ENCODE results near the gene PTPRM. TPM values are rescaled to one million over a fixed set of nuclear protein-coding genes. Genes with fewer than 3 reads are reported as not detected.
"Not testable (repeated sequence)": the region's sequence is repeated elsewhere in the genome, so short reads cannot be mapped to it uniquely, and the experiment has no call there.

The PTPRM gene
- total and polyA plus RNA-seq, 9 donors: 61.7 to 91.5 (median 66.4) TPM

- Histone ChIP-seq H3K36me3 (ENCODE audit: control insufficient read depth, insufficient read depth, low read length) (no peaks in the 10 kb centered on the region), H3K4me3 (ENCODE audit: low read length) (no peak overlapping the region), H3K4me1 (ENCODE audit: control insufficient read depth, insufficient read depth, low read length) (peaks cover 3% of the 10 kb centered on the region), H3K9me3 (replicated peaks; ENCODE audit: control insufficient read depth, low read depth, low read length) (no peaks in the 10 kb centered on the region), H3K27me3 (ENCODE audit: control insufficient read depth, insufficient read depth, low read length) (no peaks in the 10 kb centered on the region), H3K27ac (ENCODE audit: low read length) (no peak overlapping the region)
- DNase-seq: no peak
- no CpG with 5 or more reads among the region's 4 CpGs for WGBS (ENCODE audit: insufficient coverage)
Observed at GRCh38 chr18:7730682-7731081, 163.6 kb downstream of the PTPRM start.

GRCh38 chr18:7733642-7734041 is 166.5 kb downstream of the PTPRM start:
- Histone ChIP-seq H3K27ac (ENCODE audit: low read length) (no peak overlapping the region), H3K4me3 (ENCODE audit: low read length) (no peak overlapping the region), H3K9me3 (replicated peaks; ENCODE audit: control insufficient read depth, low read depth, low read length) (no peaks in the 10 kb centered on the region), H3K36me3 (ENCODE audit: control insufficient read depth, insufficient read depth, low read length) (no peaks in the 10 kb centered on the region), H3K4me1 (ENCODE audit: control insufficient read depth, insufficient read depth, low read length) (no peaks in the 10 kb centered on the region), H3K27me3 (ENCODE audit: control insufficient read depth, insufficient read depth, low read length) (no peaks in the 10 kb centered on the region)
- no peak for DNase-seq
- no CpG with 5 or more reads among the region's 1 CpG for WGBS (ENCODE audit: insufficient coverage)

DNA sequence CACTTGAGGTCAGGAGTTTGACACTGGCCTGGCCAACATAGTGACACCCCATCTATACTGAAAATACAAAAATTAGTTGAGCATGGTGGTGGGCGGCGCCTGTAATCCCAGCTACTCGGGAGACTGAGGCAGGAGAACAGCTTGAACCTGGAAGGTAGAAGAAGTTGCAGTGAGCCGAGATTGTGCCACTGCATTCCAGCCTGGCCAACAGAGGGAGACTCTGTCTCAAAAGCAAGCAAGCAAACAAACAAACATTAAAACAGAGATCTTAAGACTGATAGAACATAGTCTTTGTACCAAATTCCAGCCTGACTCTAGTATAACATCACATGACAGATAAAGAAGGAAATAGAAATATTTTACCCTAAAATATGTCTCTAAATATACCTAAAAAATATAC is 168.1 kb downstream of the PTPRM start:
- 83% methylated on average over 3 of the region's 4 CpGs for WGBS (ENCODE audit: insufficient coverage)

GRCh38 chr18:7735626-7736175 is 168.6 kb downstream of the PTPRM start:
- Histone ChIP-seq H3K4me1 (ENCODE audit: control insufficient read depth, insufficient read depth, low read length) (no peaks in the 10 kb centered on the region), H3K27ac (ENCODE audit: low read length) (no peak overlapping the region)
- WGBS (ENCODE audit: insufficient coverage): no CpG with 5 or more reads among the region's 2 CpGs

More for the DNA sequence above, 168.1 kb downstream of the PTPRM start:
- no peak overlapping the region for H3K27ac ChIP-seq (ENCODE audit: low read length)
- no peaks in the 10 kb centered on the region for H3K36me3 ChIP-seq (ENCODE audit: control insufficient read depth, insufficient read depth, low read length)
- DNase-seq: no peak
- no peaks in the 10 kb centered on the region for H3K4me1 ChIP-seq (ENCODE audit: control insufficient read depth, insufficient read depth, low read length)
- H3K9me3 ChIP-seq (replicated peaks; ENCODE audit: control insufficient read depth, low read depth, low read length): no peaks in the 10 kb centered on the region
- H3K27me3 ChIP-seq (ENCODE audit: control insufficient read depth, insufficient read depth, low read length): no peaks in the 10 kb centered on the region
- no peak overlapping the region for H3K4me3 ChIP-seq (ENCODE audit: low read length)

GRCh38 chr18:7736526-7736925 is 169.4 kb downstream of the PTPRM start:
- not testable (repeated sequence) for H3K36me3 ChIP-seq (ENCODE audit: control insufficient read depth, insufficient read depth, low read length); DNase-seq
- 100% methylated on average over 1 of the region's 6 CpGs for WGBS (ENCODE audit: insufficient coverage)

More at GRCh38 chr18:7735626-7736175, 168.6 kb downstream of the PTPRM start:
- H3K4me3 ChIP-seq (ENCODE audit: low read length): no peak overlapping the region
- H3K27me3 ChIP-seq (ENCODE audit: control insufficient read depth, insufficient read depth, low read length): no peaks in the 10 kb centered on the region
- H3K36me3 ChIP-seq (ENCODE audit: control insufficient read depth, insufficient read depth, low read length): no peaks in the 10 kb centered on the region
- no peak for DNase-seq
- H3K9me3 ChIP-seq (replicated peaks; ENCODE audit: control insufficient read depth, low read depth, low read length): no peaks in the 10 kb centered on the region

GRCh38 chr18:7737550-7737949 is 170.4 kb downstream of the PTPRM start:
- no peak for DNase-seq
- Histone ChIP-seq H3K27ac (ENCODE audit: low read length) (no peak overlapping the region), H3K9me3 (replicated peaks; ENCODE audit: control insufficient read depth, low read depth, low read length) (no peaks in the 10 kb centered on the region), H3K27me3 (ENCODE audit: control insufficient read depth, insufficient read depth, low read length) (no peaks in the 10 kb centered on the region), H3K4me3 (ENCODE audit: low read length) (no peak overlapping the region), H3K4me1 (ENCODE audit: control insufficient read depth, insufficient read depth, low read length) (peaks cover 4% of the 10 kb centered on the region), H3K36me3 (ENCODE audit: control insufficient read depth, insufficient read depth, low read length) (no peaks in the 10 kb centered on the region)
- 96% methylated on average over 2 of the region's 2 CpGs for WGBS (ENCODE audit: insufficient coverage)

More at GRCh38 chr18:7736526-7736925, 169.4 kb downstream of the PTPRM start:
- not testable (repeated sequence) for H3K4me3 ChIP-seq (ENCODE audit: low read length); H3K27ac ChIP-seq (ENCODE audit: low read length); H3K9me3 ChIP-seq (replicated peaks; ENCODE audit: control insufficient read depth, low read depth, low read length); H3K4me1 ChIP-seq (ENCODE audit: control insufficient read depth, insufficient read depth, low read length); H3K27me3 ChIP-seq (ENCODE audit: control insufficient read depth, insufficient read depth, low read length)

- Histone ChIP-seq H3K4me1 (ENCODE audit: control insufficient read depth, insufficient read depth, low read length) (peaks cover 4% of the 10 kb centered on the region), H3K4me3 (ENCODE audit: low read length) (no peak overlapping the region), H3K27me3 (ENCODE audit: control insufficient read depth, insufficient read depth, low read length) (no peaks in the 10 kb centered on the region), H3K27ac (ENCODE audit: low read length) (peak overlapping the region; percentile 56), H3K9me3 (replicated peaks; ENCODE audit: control insufficient read depth, low read depth, low read length) (peaks cover 6% of the 10 kb centered on the region), H3K36me3 (ENCODE audit: control insufficient read depth, insufficient read depth, low read length) (no peaks in the 10 kb centered on the region)
- WGBS (ENCODE audit: insufficient coverage): 16% methylated on average over 2 of the region's 3 CpGs
- peak; percentile 68 for DNase-seq
Observed at GRCh38 chr18:7740821-7741220, 173.7 kb downstream of the PTPRM start.

DNA sequence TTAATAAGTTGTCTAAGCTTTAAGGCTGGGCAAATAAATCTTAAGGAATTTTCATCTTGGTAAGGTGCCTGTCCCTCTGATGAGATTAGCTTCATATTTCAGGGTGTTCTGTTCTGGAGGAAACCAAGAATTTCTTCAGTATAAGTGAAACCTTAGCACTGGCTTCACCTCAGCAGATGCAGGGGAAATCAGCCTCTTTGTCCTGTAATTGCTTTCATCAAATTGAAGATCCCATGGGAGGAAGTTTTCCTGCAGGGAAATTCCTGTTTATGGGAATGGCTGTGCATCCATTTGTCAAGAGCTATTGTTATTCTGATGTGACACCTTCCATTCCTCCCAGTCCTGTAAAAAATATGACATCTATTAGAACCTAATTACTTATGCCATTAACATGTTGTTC is 174.5 kb downstream of the PTPRM start:
- Histone ChIP-seq H3K27ac (ENCODE audit: low read length) (peak overlapping the region; percentile 43), H3K9me3 (replicated peaks; ENCODE audit: control insufficient read depth, low read depth, low read length) (peaks cover 7% of the 10 kb centered on the region)

GRCh38 chr18:7742224-7742623 is 175.1 kb downstream of the PTPRM start:
- Histone ChIP-seq H3K27ac (ENCODE audit: low read length) (peak overlapping the region; percentile 45), H3K9me3 (replicated peaks; ENCODE audit: control insufficient read depth, low read depth, low read length) (peaks cover 8% of the 10 kb centered on the region), H3K4me3 (ENCODE audit: low read length) (no peak overlapping the region), H3K4me1 (ENCODE audit: control insufficient read depth, insufficient read depth, low read length) (peaks cover 4% of the 10 kb centered on the region), H3K36me3 (ENCODE audit: control insufficient read depth, insufficient read depth, low read length) (no peaks in the 10 kb centered on the region), H3K27me3 (ENCODE audit: control insufficient read depth, insufficient read depth, low read length) (no peaks in the 10 kb centered on the region)
- WGBS (ENCODE audit: insufficient coverage): no CpG with 5 or more reads among the region's 2 CpGs
- DNase-seq: peak; percentile 87

More for the DNA sequence above, 174.5 kb downstream of the PTPRM start:
- peak; percentile 59 for DNase-seq
- Histone ChIP-seq H3K27me3 (ENCODE audit: control insufficient read depth, insufficient read depth, low read length) (no peaks in the 10 kb centered on the region), H3K4me1 (ENCODE audit: control insufficient read depth, insufficient read depth, low read length) (peaks cover 4% of the 10 kb centered on the region), H3K36me3 (ENCODE audit: control insufficient read depth, insufficient read depth, low read length) (no peaks in the 10 kb centered on the region), H3K4me3 (ENCODE audit: low read length) (no peak overlapping the region)

DNA sequence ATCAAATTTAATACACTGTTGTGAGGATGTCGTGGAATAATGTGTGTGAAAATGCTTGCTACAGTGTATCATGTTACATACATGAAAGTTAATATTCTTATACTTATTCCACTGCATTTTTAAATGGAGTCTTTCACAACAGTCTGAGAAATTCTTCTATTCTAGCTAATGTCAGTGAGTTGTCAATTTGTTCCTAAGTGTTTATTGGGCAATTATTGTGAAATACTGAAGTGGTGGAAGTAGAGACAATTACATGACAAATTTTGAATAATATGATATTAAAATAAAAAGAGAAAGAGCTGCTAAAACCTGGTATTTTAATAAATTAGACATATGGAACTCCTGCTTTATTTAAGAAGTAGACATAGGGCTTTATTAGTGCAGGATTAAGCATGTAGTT is 176.1 kb downstream of the PTPRM start:
- peaks cover 8% of the 10 kb centered on the region for H3K9me3 ChIP-seq (replicated peaks; ENCODE audit: control insufficient read depth, low read depth, low read length)
- WGBS (ENCODE audit: insufficient coverage): no CpG with 5 or more reads among the region's 1 CpG
- no peak for DNase-seq
- no peaks in the 10 kb centered on the region for H3K36me3 ChIP-seq (ENCODE audit: control insufficient read depth, insufficient read depth, low read length)
- peaks cover 5% of the 10 kb centered on the region for H3K4me1 ChIP-seq (ENCODE audit: control insufficient read depth, insufficient read depth, low read length)
- H3K4me3 ChIP-seq (ENCODE audit: low read length): no peak overlapping the region
- no peaks in the 10 kb centered on the region for H3K27me3 ChIP-seq (ENCODE audit: control insufficient read depth, insufficient read depth, low read length)
- H3K27ac ChIP-seq (ENCODE audit: low read length): no peak overlapping the region

DNA sequence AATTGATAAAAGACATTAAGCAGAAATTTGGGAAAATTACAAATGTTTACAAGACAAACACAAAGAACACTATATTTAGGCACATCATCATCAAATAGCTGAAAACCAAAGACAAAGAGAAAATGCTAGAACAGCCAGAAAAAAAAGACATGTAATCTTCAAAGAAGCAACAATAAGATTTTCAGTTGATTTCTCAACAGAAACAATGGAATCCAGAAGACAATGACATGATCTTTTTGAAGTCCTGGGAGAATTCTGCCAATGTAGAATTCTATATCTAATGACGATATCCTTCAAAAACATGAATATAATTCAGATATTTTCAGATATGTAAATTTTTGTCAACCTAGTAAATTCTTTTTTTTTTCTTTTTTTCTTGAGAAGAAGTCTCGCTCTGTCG is 179.0 kb downstream of the PTPRM start:
- H3K36me3 ChIP-seq (ENCODE audit: control insufficient read depth, insufficient read depth, low read length): no peaks in the 10 kb centered on the region
- H3K9me3 ChIP-seq (replicated peaks; ENCODE audit: control insufficient read depth, low read depth, low read length): peaks cover 8% of the 10 kb centered on the region
- no peak for DNase-seq
- peaks cover 10% of the 10 kb centered on the region for H3K4me1 ChIP-seq (ENCODE audit: control insufficient read depth, insufficient read depth, low read length)
- WGBS (ENCODE audit: insufficient coverage): 100% methylated on average over 1 of the region's 3 CpGs
- H3K4me3 ChIP-seq (ENCODE audit: low read length): no peak overlapping the region
- H3K27me3 ChIP-seq (ENCODE audit: control insufficient read depth, insufficient read depth, low read length): no peaks in the 10 kb centered on the region
- H3K27ac ChIP-seq (ENCODE audit: low read length): no peak overlapping the region

Data from muscle of leg (tissue), 11 donors.